NCI-H1694 treated with DMSO at 0.1 percent for 48 hours (cell line): ENCODE data around the gene TMEM52.

Experiments used
- DNase-seq: peaks from one replicate; lab custom pipeline; 2025; lab: John Stamatoyannopoulos, UW

The TMEM52 gene

GRCh38 chr1:1873186-1873585, 45.9 kb downstream of the TMEM52 start:
- DNase-seq, result no peak

- no peak for DNase-seq
Measured at GRCh38 chr1:1872329-1872994, 46.6 kb downstream of the TMEM52 start.

GRCh38 chr1:1869469-1869868, 49.6 kb downstream of the TMEM52 start:
- DNase-seq, result no peak
